Skeletal muscle tissue (tissue), 4 donors: Measurements from ENCODE around the gene PSMB7. TPM values are rescaled to one million over a fixed set of nuclear protein-coding genes. Genes with fewer than 3 reads are reported as not detected.
A peak's percentile ranks its signal among the peaks of the same experiment; 100 is the strongest.

Experiments used
- H3K27ac ChIP-seq: one replicate; pipeline ENCODE4 v1.7.0; 2013; ENCODE audit warnings: mild to moderate bottlenecking, low read depth, low read length, inconsistent platforms
- H3K27me3 ChIP-seq, 3 donors: one replicate each; pipeline ENCODE4 v1.7.0; 2013; ENCODE audit warnings: low read length in 3 of 3; ENCODE audit not compliant: control insufficient read depth in 3 of 3, insufficient read depth in 3 of 3
- H3K36me3 ChIP-seq, 3 donors: one replicate each; pipeline ENCODE4 v1.7.0; 2013; ENCODE audit warnings: low read length in 3 of 3; ENCODE audit not compliant: control insufficient read depth in 3 of 3, insufficient read depth in 3 of 3
- H3K4me1 ChIP-seq, 3 donors: one replicate each; pipeline ENCODE4 v1.7.0; 2013; ENCODE audit warnings: low read length in 3 of 3, mild to moderate bottlenecking in 3 of 3; ENCODE audit not compliant: control insufficient read depth in 3 of 3, insufficient read depth in 3 of 3
- H3K4me3 ChIP-seq, 3 donors: one replicate each; pipeline ENCODE4 v1.7.0; 2013; ENCODE audit warnings: low read length in 3 of 3
- H3K9ac ChIP-seq, 3 donors: one replicate each; pipeline ENCODE4 v1.7.0; 2013; ENCODE audit warnings: low read length in 3 of 3, mild to moderate bottlenecking in 3 of 3, moderate library complexity in 2 of 3, low read depth in 1 of 3
- H3K9me3 ChIP-seq, 3 donors: one replicate each; pipeline ENCODE4 v1.7.0; 2013; ENCODE audit warnings: low read length in 3 of 3; ENCODE audit not compliant: control insufficient read depth in 3 of 3
- total RNA-seq: library from RNA; depleted of rRNA; stranded (reverse); fragments of >200 nt; gene quantifications from one replicate; pipeline ENCODE4 v1.2.3, GENCODE V29; 2014
- donor health status: Osteomylitis.

PSMB7 gene
- total RNA-seq, 1 donor from 2014 or later: 215 TPM

- H3K9me3 ChIP-seq: no peaks in the 10 kb centered on the region
- H3K4me1 ChIP-seq: peaks cover under 1 to 19% (median 2%) of the 10 kb centered on the region in 3 donors
- peaks cover 0 to 11% (median 0%) of the 10 kb centered on the region in 3 donors for H3K36me3 ChIP-seq
These were observed 51.7 kb downstream of the PSMB7 start for GRCh38 chr9:124363326-124364096.

GRCh38 chr9:124361128-124361527, 54.1 kb downstream of the PSMB7 start:
- H3K4me3 ChIP-seq: no peak overlapping the region
- no peak overlapping the region for H3K9ac ChIP-seq
- H3K9me3 ChIP-seq: no peaks in the 10 kb centered on the region
- H3K27ac ChIP-seq: no peak overlapping the region
- H3K4me1 ChIP-seq: peaks cover 2 to 26% (median 10%) of the 10 kb centered on the region in 3 donors
- H3K36me3 ChIP-seq: peaks cover 6 to 17% (median 7%) of the 10 kb centered on the region in 3 donors
- no peaks in the 10 kb centered on the region for H3K27me3 ChIP-seq

More at GRCh38 chr9:124363326-124364096, 51.7 kb downstream of the PSMB7 start:
- Histone ChIP-seq H3K9ac (no peak overlapping the region), H3K27me3 (no peaks in the 10 kb centered on the region), H3K27ac (no peak overlapping the region), H3K4me3 (no peak overlapping the region)

GRCh38 chr9:124359855-124360678, 55.2 kb downstream of the PSMB7 start:
- peaks cover 2 to 26% (median 10%) of the 10 kb centered on the region in 3 donors for H3K4me1 ChIP-seq
- no peaks in the 10 kb centered on the region for H3K9me3 ChIP-seq
- H3K36me3 ChIP-seq: peaks cover 13 to 18% (median 13%) of the 10 kb centered on the region in 3 donors
- H3K9ac ChIP-seq: no peak overlapping the region
- no peaks in the 10 kb centered on the region for H3K27me3 ChIP-seq
- no peak overlapping the region for H3K4me3 ChIP-seq
- H3K27ac ChIP-seq: no peak overlapping the region

DNA sequence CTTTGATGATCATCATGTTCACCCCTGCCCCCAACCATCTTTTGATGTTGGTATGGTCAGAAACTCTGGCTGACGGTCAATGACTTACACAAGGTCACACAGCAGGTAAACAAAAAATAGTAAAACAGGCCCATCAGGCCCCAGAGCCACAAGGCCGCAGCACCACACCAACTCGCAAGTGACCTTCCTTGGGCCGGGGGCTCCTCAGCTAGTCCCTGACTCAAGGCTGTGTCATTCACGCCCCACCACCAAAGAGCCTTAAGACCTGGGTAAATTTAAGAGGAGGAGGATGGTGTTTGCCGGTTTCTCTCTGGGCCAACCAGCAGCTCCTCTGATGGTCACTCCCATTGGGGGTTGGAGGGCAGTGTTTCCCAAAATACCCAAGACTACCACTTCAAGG, 55.8 kb downstream of the PSMB7 start:
- H3K9me3 ChIP-seq: no peaks in the 10 kb centered on the region
- no peak overlapping the region for H3K9ac ChIP-seq
- H3K27ac ChIP-seq: no peak overlapping the region
- H3K27me3 ChIP-seq: no peaks in the 10 kb centered on the region
- peaks cover 2 to 32% (median 13%) of the 10 kb centered on the region in 3 donors for H3K4me1 ChIP-seq
- H3K36me3 ChIP-seq: peaks cover 17 to 18% (median 17%) of the 10 kb centered on the region in 3 donors
- H3K4me3 ChIP-seq: no peak overlapping the region

DNA sequence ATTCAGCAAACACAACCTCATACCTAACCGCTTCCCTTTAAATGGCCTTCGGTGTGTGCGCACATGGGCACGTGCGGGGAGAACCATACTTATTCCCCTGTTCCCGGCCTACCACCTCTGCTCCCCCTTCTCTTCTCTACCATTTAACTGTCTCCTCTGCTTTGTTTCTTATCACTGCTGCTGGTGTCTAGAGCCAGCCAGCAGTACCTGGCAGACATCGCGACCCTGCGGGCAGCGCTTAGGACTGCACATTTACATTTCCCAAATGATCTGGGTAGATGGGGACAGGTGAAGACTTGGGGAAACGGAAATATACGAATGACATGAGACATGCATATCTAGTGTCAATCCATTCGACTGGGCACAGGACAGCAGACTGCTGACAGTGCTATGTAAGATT, 56.6 kb downstream of the PSMB7 start:
- H3K9me3 ChIP-seq: no peaks in the 10 kb centered on the region
- no peak overlapping the region for H3K9ac ChIP-seq
- no peak overlapping the region for H3K4me3 ChIP-seq
- no peaks in the 10 kb centered on the region for H3K27me3 ChIP-seq
- peaks cover 17 to 19% (median 19%) of the 10 kb centered on the region in 3 donors for H3K36me3 ChIP-seq
- no peak overlapping the region for H3K27ac ChIP-seq
- H3K4me1 ChIP-seq: peaks cover 2 to 31% (median 15%) of the 10 kb centered on the region in 3 donors

- no peak overlapping the region for H3K27ac ChIP-seq
- H3K9ac ChIP-seq: peak overlapping the region in 1 of 3 donors; percentile 25
- H3K27me3 ChIP-seq: no peaks in the 10 kb centered on the region
- peaks cover 0 to 24% (median 15%) of the 10 kb centered on the region in 3 donors for H3K4me1 ChIP-seq
- no peaks in the 10 kb centered on the region for H3K9me3 ChIP-seq
- H3K4me3 ChIP-seq: no peak overlapping the region
- H3K36me3 ChIP-seq: peaks cover 24 to 27% (median 27%) of the 10 kb centered on the region in 3 donors
These were observed 57.4 kb downstream of the PSMB7 start for GRCh38 chr9:124357721-124358361.

- H3K4me1 ChIP-seq: peaks cover 0 to 24% (median 15%) of the 10 kb centered on the region in 3 donors
- H3K9me3 ChIP-seq: no peaks in the 10 kb centered on the region
- H3K4me3 ChIP-seq: no peak overlapping the region
- peaks cover 28 to 36% (median 33%) of the 10 kb centered on the region in 3 donors for H3K36me3 ChIP-seq
- no peak overlapping the region for H3K9ac ChIP-seq
- H3K27me3 ChIP-seq: no peaks in the 10 kb centered on the region
- no peak overlapping the region for H3K27ac ChIP-seq
These were observed 58.4 kb downstream of the PSMB7 start for GRCh38 chr9:124356745-124357390.

DNA sequence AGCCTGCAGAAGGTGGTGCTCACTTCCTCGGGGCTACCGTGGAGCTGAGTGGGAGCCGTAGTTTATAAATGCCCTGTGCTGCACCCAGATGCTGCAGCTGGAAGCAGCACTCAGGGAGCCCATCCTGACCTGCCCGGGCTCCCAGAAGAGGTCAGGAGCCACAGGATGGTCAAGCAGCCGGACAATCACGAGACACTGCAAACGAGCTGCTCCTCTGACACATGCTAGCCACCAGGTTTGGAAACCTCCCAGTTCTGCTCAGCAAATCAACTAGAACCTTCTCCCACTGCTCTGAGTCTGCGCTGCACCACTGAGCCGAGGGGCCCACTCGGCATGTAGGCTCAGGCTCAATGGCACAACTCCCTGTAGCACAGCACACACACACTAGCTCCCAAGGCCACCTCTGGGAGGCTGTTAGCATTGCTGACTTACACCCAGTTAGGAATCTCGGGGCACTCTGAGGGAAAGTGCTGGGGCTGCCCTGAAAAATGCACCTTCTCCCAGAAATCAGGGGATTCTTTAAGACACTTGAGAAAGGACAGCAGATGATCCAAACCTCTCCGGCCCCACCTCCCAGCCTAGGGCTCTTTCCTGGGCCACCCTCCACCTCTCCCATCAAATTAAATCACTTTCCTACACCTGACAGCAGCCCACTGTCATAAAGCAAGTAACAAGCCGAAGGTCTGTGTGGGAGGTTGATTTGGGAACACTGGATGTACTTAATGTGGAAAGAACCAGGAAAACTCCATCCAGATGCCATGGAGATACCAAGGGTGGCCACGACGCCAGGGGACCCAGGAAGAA, 59.1 kb downstream of the PSMB7 start:
- H3K36me3 ChIP-seq: peaks cover 32 to 43% (median 39%) of the 10 kb centered on the region in 3 donors

More for the DNA sequence above, 59.1 kb downstream of the PSMB7 start:
- H3K27ac ChIP-seq: no peak overlapping the region
- H3K9me3 ChIP-seq: no peaks in the 10 kb centered on the region
- H3K27me3 ChIP-seq: no peaks in the 10 kb centered on the region
- H3K4me1 ChIP-seq: peaks cover 0 to 24% (median 15%) of the 10 kb centered on the region in 3 donors
- no peak overlapping the region for H3K4me3 ChIP-seq
- H3K9ac ChIP-seq: no peak overlapping the region
